Astrocyte of the spinal cord (primary cell): Measurements from ENCODE around the gene SLC43A2.
A peak's percentile ranks its signal among the peaks of the same experiment; 100 is the strongest.

Experiments
- DNase-seq: peaks from one replicate; pipeline ENCODE4 v3.0.0; 2011; ENCODE audit warnings: low read depth, low spot score
- H3K4me3 ChIP-seq: 2 replicates; pipeline ENCODE4 v1.5.1; 2011; ENCODE audit warnings: low read depth, mild to moderate bottlenecking, low read length, moderate library complexity
- CTCF ChIP-seq: IDR thresholded peaks from 2 replicates; pipeline ENCODE4 v1.5.1; 2012; ENCODE audit warnings: low read depth, mild to moderate bottlenecking, low read length, inconsistent platforms
- in situ Hi-C: cut with HindIII; loops from 2 replicates; pipeline ENCODE4 v1.10.0; 2017; ENCODE audit warnings: low sequenced_read_pairs

Gene SLC43A2

GRCh38 chr17:1634841-1635650 lies 6.4 kb upstream of the SLC43A2 start:
- TF ChIP-seq CTCF, result no peak
- H3K4me3 ChIP-seq, result no peak overlapping the region
- no peak for DNase-seq
- in situ Hi-C loops, result no loop called here

GRCh38 chr17:1630662-1631061 lies 2.0 kb upstream of the SLC43A2 start:
- TF ChIP-seq CTCF, result no peak
- no peak for DNase-seq
- no peak overlapping the region for H3K4me3 ChIP-seq
- in situ Hi-C loops, result no loop called here

DNA sequence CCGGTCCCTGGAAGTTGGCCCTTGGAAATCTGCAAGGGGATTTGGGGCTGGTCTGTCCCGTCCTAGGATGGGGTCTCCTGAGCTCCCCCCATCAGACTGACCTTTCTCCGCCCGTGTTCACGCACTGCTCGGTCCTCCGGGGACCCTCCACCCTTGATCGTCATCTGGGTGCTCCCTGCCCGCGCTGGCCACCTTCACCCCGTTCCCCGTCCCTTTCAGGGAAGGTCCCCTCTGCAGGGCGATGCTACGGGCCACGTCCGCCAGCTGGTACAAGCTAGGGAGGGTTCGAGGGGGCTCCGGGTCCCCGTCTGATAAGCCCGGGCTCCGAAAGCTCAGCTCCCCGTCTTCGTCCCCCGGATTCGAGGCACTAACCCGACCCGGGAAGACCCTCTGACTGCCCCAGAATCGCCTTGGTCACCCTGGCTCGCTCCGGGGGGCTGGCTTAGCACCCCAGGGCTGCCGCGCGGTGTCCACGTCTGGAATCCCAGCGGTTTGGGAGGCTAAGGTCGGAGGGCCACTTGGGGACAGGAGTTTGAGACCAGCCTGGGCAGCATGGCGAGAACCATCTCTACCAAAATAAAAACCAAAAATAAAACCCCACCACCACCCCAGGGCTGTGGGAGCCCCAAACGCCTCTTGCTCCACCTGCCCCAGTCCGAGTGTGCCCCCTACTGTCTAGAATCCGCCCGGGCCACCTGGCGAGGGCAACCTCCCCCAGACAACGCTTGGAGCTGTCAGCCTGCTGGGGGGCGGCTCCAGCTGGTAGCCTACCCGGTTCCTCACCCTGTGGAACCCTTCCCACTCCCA lies 1.1 kb upstream of the SLC43A2 start:
- in situ Hi-C loops, result no loop called here
- peak overlapping the region; percentile 62 for H3K4me3 ChIP-seq
- no peak for DNase-seq
- peak; percentile 60 for TF ChIP-seq CTCF

DNA sequence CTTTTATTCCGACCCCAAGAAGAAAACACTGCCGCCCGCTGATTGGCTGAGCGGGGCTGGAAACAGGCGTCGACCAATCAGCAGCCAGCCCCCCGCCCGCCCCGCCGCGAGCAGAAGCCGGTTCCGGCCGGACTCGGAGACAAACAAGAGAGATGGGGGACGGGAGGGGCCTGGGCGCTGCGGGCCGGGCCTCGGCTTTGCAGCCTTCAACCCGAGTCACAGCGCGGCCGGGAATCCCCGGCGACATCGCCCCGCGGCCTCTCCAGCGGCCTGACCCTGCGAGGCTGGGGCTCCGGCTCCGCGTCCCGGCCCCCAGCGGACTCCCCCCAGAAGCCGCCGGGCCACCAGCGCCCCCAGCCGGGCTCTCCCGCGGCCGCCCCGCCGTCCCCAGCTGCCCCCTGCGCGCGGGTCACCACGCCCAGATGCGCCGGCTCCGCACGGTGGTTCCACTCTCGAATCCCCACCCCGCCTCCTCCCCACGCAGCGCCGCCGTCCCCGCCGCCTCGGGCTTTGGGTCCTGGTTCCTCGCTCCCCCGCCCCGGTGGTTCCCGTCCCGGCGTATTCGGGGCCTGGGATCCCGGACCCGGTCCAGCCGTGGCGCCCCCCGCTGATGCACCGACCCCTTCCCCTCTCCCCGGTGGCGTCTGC lies 346 bp upstream of the SLC43A2 start:
- peak; percentile 19 for TF ChIP-seq CTCF
- peak; percentile 96 for DNase-seq
- in situ Hi-C loops, result no loop called here
- peak overlapping the region; percentile 62 for H3K4me3 ChIP-seq

GRCh38 chr17:1627182-1627981 lies 1.3 kb downstream of the SLC43A2 start:
- in situ Hi-C loops, result no loop called here
- no peak for DNase-seq
- TF ChIP-seq CTCF, result no peak
- H3K4me3 ChIP-seq, result peak overlapping the region; percentile 20

DNA sequence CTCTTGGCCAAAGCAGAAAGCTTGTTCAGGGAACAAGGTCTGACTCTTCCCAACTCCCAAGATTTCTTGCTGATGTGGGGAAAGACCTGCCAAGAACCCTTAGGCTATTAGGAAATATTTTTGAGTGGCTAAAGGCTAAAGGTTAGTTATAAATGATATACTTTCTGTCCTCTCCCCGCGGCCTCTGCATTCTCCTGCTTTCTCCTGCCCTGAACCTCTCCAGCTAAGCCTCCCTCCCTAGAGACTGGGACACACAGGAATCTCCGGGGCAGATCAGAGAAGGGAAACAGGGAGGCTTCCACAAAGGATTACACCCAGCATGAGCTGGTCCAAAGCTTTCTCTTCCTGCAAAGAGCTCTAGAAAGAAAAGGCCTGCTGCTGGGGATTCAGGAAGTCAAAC lies 2.3 kb downstream of the SLC43A2 start:
- no peak for DNase-seq
- TF ChIP-seq CTCF, result no peak
- in situ Hi-C loops, result no loop called here
- H3K4me3 ChIP-seq, result no peak overlapping the region
